Loucy (cell line): ENCODE data around the gene VIPR2.

ENCODE experiments used
- EZH2phosphoT487 ChIP-seq: fragments of 200-600 bp; IDR thresholded peaks from 2 replicates; pipeline ENCODE4 v1.6.1; 2018; ENCODE audit warnings: antibody characterized with exemption, mild to moderate bottlenecking, moderate library complexity, borderline replicate concordance
- TF ChIP-seq, protein P1 (sequence below): fragments of 200-600 bp; sonication (generic); conservative IDR thresholded peaks from 2 replicates; pipeline ENCODE4 v1.5.1; 2014; ENCODE audit warnings: mild to moderate bottlenecking, antibody characterized with exemption, low read length

DNA sequence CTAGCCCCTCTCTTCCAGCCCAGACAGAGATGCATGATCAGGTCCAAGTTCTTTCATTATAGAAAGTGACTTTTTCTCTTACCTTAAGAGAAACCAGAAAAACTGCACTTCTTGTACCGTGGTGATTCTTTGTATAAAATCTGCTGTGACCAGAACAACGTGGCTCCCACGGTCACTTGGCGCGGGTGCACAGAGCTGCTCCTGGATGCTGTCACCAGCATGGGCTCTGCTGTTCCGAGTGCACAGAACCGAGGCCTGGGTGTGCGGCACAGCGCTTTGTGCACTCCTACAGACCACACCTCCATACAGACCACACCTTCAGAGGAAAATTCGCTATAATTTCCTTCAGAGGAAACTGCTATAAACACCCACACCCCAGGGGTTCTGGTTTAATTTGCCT lies 26.0 kb downstream of the VIPR2 start:
- TF ChIP-seq, protein P1, sequence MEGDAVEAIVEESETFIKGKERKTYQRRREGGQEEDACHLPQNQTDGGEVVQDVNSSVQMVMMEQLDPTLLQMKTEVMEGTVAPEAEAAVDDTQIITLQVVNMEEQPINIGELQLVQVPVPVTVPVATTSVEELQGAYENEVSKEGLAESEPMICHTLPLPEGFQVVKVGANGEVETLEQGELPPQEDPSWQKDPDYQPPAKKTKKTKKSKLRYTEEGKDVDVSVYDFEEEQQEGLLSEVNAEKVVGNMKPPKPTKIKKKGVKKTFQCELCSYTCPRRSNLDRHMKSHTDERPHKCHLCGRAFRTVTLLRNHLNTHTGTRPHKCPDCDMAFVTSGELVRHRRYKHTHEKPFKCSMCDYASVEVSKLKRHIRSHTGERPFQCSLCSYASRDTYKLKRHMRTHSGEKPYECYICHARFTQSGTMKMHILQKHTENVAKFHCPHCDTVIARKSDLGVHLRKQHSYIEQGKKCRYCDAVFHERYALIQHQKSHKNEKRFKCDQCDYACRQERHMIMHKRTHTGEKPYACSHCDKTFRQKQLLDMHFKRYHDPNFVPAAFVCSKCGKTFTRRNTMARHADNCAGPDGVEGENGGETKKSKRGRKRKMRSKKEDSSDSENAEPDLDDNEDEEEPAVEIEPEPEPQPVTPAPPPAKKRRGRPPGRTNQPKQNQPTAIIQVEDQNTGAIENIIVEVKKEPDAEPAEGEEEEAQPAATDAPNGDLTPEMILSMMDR: no peak
- TF ChIP-seq EZH2phosphoT487: no peak
